HG03045 (cell line): ENCODE results near the gene MYO1C.
A peak's percentile ranks its signal among the peaks of the same experiment; 100 is the strongest.
"Not testable (repeated sequence)": the region's sequence is repeated elsewhere in the genome, so short reads cannot be mapped to it uniquely, and the experiment has no call there.

ENCODE experiments used
- ATAC-seq: cut with Tn5 transposase; IDR thresholded peaks from one replicate; pipeline ENCODE4 v1.9.1; 2021; ENCODE audit warnings: mild to moderate bottlenecking, moderate library complexity; ENCODE audit not compliant: unreplicated experiment

MYO1C gene

GRCh38 chr17:1469231-1469852 lies 23.1 kb downstream of the MYO1C start:
- ATAC-seq = no peak

- ATAC-seq = no peak
Measured at GRCh38 chr17:1467898-1468492, 24.5 kb downstream of the MYO1C start.

- ATAC-seq = no peak
Measured at GRCh38 chr17:1467258-1467657, 25.2 kb downstream of the MYO1C start.

GRCh38 chr17:1464186-1464585 lies 28.3 kb downstream of the MYO1C start:
- ATAC-seq = no peak

- no peak for ATAC-seq
Measured at GRCh38 chr17:1462164-1463112, 30.0 kb downstream of the MYO1C start.

- no peak for ATAC-seq
Measured at GRCh38 chr17:1461198-1461944, 31.1 kb downstream of the MYO1C start.

- ATAC-seq = no peak
Measured at GRCh38 chr17:1460233-1460632, 32.3 kb downstream of the MYO1C start.

GRCh38 chr17:1455797-1456599 lies 36.5 kb downstream of the MYO1C start, which contains the start of gene CRK:
Gene CRK (minus strand): TSS chr17:1456232. CDS start chr17:1456117, 115 bp downstream.
- ATAC-seq = peak; percentile 86

GRCh38 chr17:1455291-1455796 lies 37.1 kb downstream of the MYO1C start:
- ATAC-seq = peak; percentile 13

GRCh38 chr17:1454541-1454940 lies 37.9 kb downstream of the MYO1C start:
- ATAC-seq = no peak

- not testable (repeated sequence) for ATAC-seq
Measured at GRCh38 chr17:1453694-1454093, 38.8 kb downstream of the MYO1C start.

- ATAC-seq = no peak
Measured at GRCh38 chr17:1452836-1453235, 39.6 kb downstream of the MYO1C start.

- ATAC-seq = not testable (repeated sequence)
Measured at GRCh38 chr17:1450261-1450660, 42.2 kb downstream of the MYO1C start.

GRCh38 chr17:1449412-1449967 lies 43.0 kb downstream of the MYO1C start:
- ATAC-seq = no peak

GRCh38 chr17:1447052-1447451 lies 45.4 kb downstream of the MYO1C start:
- ATAC-seq = no peak

GRCh38 chr17:1446201-1446600 lies 46.3 kb downstream of the MYO1C start:
- no peak for ATAC-seq

GRCh38 chr17:1445695-1446094 lies 46.8 kb downstream of the MYO1C start:
- not testable (repeated sequence) for ATAC-seq

- ATAC-seq = not testable (repeated sequence)
Measured at GRCh38 chr17:1442721-1443120, 49.8 kb downstream of the MYO1C start.

- no peak for ATAC-seq
Measured at GRCh38 chr17:1442187-1442586, 50.3 kb downstream of the MYO1C start.

GRCh38 chr17:1440921-1441320 lies 51.6 kb downstream of the MYO1C start:
- ATAC-seq = no peak
